H1 (cell line): ENCODE data around the gene UBQLN4. TPM values are rescaled to one million over a fixed set of nuclear protein-coding genes. Genes with fewer than 3 reads are reported as not detected.

ENCODE experiments used
- CTCF ChIA-PET: fragments of 300-600 bp; sonication (Branson Sonifier 250); formaldehyde crosslinking; loops from one replicate; lab custom pipeline; 2021; ENCODE audit not compliant: partially characterized antibody; lab: Charles Lee
- POLR2A ChIA-PET: fragments of 300-600 bp; sonication (Branson Sonifier 250); formaldehyde crosslinking; loops from one replicate; lab custom pipeline; 2021; ENCODE audit warnings: inconsistent platforms; ENCODE audit not compliant: partially characterized antibody; lab: Charles Lee
- DNase-seq, 2 experiments: peaks; one replicate each; pipeline versions ENCODE4 v3.0.0 to v3.0.0-alpha.2; 2010 to 2022; ENCODE audit warnings: low spot score in 2 of 2, low read depth in 1 of 2, mixed read lengths in 1 of 2
- FAIRE-seq: peaks from 2 replicates; lab custom pipeline; 2011; peaks lifted over from hg19 to GRCh38; lab: Jason Lieb, UNC
- H2AFZ ChIP-seq: 2 replicates; pipeline ENCODE4 v1.8.1; 2012; ENCODE audit warnings: low read length, inconsistent platforms
- H2AK5ac ChIP-seq: 2 replicates; pipeline ENCODE4 v1.6.1; 2013; ENCODE audit warnings: low read depth, low read length
- H2BK120ac ChIP-seq: replicated peaks from 2 replicates; pipeline ENCODE3; 2013; ENCODE audit warnings: low read depth, low read length, inconsistent platforms
- H2BK12ac ChIP-seq: 2 replicates; pipeline ENCODE4 v1.6.1; 2013; ENCODE audit warnings: low read depth, low read length
- H2BK15ac ChIP-seq: 2 replicates; pipeline ENCODE4 v1.6.1; 2013; ENCODE audit warnings: low read length
- H2BK20ac ChIP-seq: 2 replicates; pipeline ENCODE4 v1.6.1; 2013; ENCODE audit warnings: low read length
- H2BK5ac ChIP-seq: 2 replicates; pipeline ENCODE4 v1.6.1; 2013; ENCODE audit warnings: low read depth, low read length
- H3K14ac ChIP-seq: 2 replicates; pipeline ENCODE4 v1.6.1; 2013; ENCODE audit warnings: inconsistent platforms; ENCODE audit not compliant: insufficient read length
- H3K18ac ChIP-seq: 2 replicates; pipeline ENCODE4 v1.6.1; 2013; ENCODE audit warnings: low read length; ENCODE audit errors: extremely low read depth
- H3K23ac ChIP-seq: 2 replicates; pipeline ENCODE4 v1.6.1; 2013; ENCODE audit warnings: inconsistent platforms; ENCODE audit not compliant: insufficient read length
- H3K23me2 ChIP-seq: 2 replicates; pipeline ENCODE4 v1.6.1; 2013; ENCODE audit warnings: low read depth, low read length
- H3K27ac ChIP-seq: 2 replicates; pipeline ENCODE4 v1.6.1; 2011; ENCODE audit warnings: low read depth, low read length, inconsistent platforms
- H3K27me3 ChIP-seq, 4 experiments: replicated peaks in 1 of 4; 1 replicate in 1 of 4; 2 replicates in 3 of 4; pipeline versions ENCODE4 v1.6.1 to v1.8.1; 2011 to 2013; ENCODE audit warnings: low read length in 3 of 4, mild to moderate bottlenecking in 3 of 4, inconsistent platforms in 2 of 4, mixed read lengths in 2 of 4, moderate library complexity in 1 of 4; ENCODE audit not compliant: control insufficient read depth in 3 of 4, insufficient read depth in 3 of 4; ENCODE audit errors: extremely low read depth in 1 of 4
- H3K36me3 ChIP-seq, 4 experiments: 2 replicates each; pipeline versions ENCODE4 v1.6.1 to v1.8.1; 2011 to 2013; ENCODE audit warnings: mild to moderate bottlenecking in 4 of 4, low read length in 3 of 4, moderate library complexity in 2 of 4, control low read depth in 1 of 4, inconsistent platforms in 1 of 4; ENCODE audit not compliant: insufficient read depth in 4 of 4, control insufficient read depth in 2 of 4
- H3K4ac ChIP-seq: replicated peaks from 2 replicates; pipeline ENCODE3; 2013; ENCODE audit warnings: low read length, low read depth, mixed read lengths, inconsistent platforms; ENCODE audit not compliant: insufficient read length
- H3K4me1 ChIP-seq, 4 experiments: replicated peaks in 1 of 4; 1 replicate in 1 of 4; 2 replicates in 3 of 4; pipeline versions ENCODE4 v1.6.1 to v1.8.1; 2011 to 2013; ENCODE audit warnings: low read length in 3 of 4, inconsistent platforms in 2 of 4, mixed read lengths in 1 of 4; ENCODE audit not compliant: insufficient read depth in 4 of 4, control insufficient read depth in 3 of 4
- H3K4me2 ChIP-seq, 2 experiments: 2 replicates each; pipeline versions ENCODE4 v1.6.1 to v1.8.1; 2011 to 2013; ENCODE audit warnings: low read depth in 2 of 2, low read length in 2 of 2, control low read depth in 1 of 2, inconsistent platforms in 1 of 2, mild to moderate bottlenecking in 1 of 2; ENCODE audit not compliant: insufficient read depth in 1 of 2
- H3K4me3 ChIP-seq, 4 experiments: fragments of 200-600, 300-600 bp in 1 of 4; sonication (generic), shearing (Covaris generic), sonication (Bioruptor Twin) in 1 of 4; 2 replicates each; pipeline versions ENCODE4 v1.5.1 to v1.8.1; 2011 to 2016; ENCODE audit warnings: low read length in 4 of 4, low read depth in 3 of 4, control low read depth in 2 of 4, inconsistent platforms in 2 of 4, mild to moderate bottlenecking in 2 of 4, mixed read lengths in 1 of 4, moderate library complexity in 1 of 4; ENCODE audit not compliant: insufficient read depth in 2 of 4; ENCODE audit errors: extremely low read depth in 1 of 4
- H3K56ac ChIP-seq: replicated peaks from 2 replicates; pipeline ENCODE3; 2013; ENCODE audit warnings: low read depth, mild to moderate bottlenecking, mixed read lengths, low read length, inconsistent platforms; ENCODE audit not compliant: insufficient read length
- H3K79me1 ChIP-seq: 2 replicates; pipeline ENCODE4 v1.6.1; 2013; ENCODE audit warnings: low read depth, low read length, control low read depth
- H3K79me2 ChIP-seq, 2 experiments: 2 replicates each; pipeline versions ENCODE4 v1.6.1 to v1.8.1; 2012 to 2013; ENCODE audit warnings: low read length in 2 of 2, mild to moderate bottlenecking in 2 of 2, inconsistent platforms in 1 of 2; ENCODE audit not compliant: insufficient read depth in 2 of 2, control insufficient read depth in 1 of 2
- H3K9ac ChIP-seq, 4 experiments: replicated peaks in 1 of 4; 1 replicate in 1 of 4; 2 replicates in 3 of 4; pipeline versions ENCODE4 v1.6.1 to v1.8.1; 2011 to 2013; ENCODE audit warnings: low read depth in 3 of 4, low read length in 3 of 4, control low read depth in 2 of 4, mild to moderate bottlenecking in 2 of 4, moderate library complexity in 2 of 4, inconsistent platforms in 1 of 4; ENCODE audit errors: extremely low read depth in 1 of 4
- H3K9me3 ChIP-seq, 2 experiments: 2 replicates each; pipeline versions ENCODE4 v1.6.1 to v1.8.1; 2012 to 2013; ENCODE audit warnings: mild to moderate bottlenecking in 2 of 2, moderate library complexity in 2 of 2, control low read depth in 1 of 2, inconsistent platforms in 1 of 2, low read depth in 1 of 2, low read length in 1 of 2, mixed read lengths in 1 of 2; ENCODE audit not compliant: insufficient read depth in 2 of 2
- H4K20me1 ChIP-seq, 2 experiments: replicated peaks in 1 of 2; 2 replicates each; pipeline versions ENCODE3 to v1.8.1; 2011 to 2013; ENCODE audit warnings: inconsistent platforms in 2 of 2, low read length in 2 of 2, mild to moderate bottlenecking in 1 of 2; ENCODE audit not compliant: insufficient read depth in 2 of 2, control insufficient read depth in 1 of 2
- H4K5ac ChIP-seq: 2 replicates; pipeline ENCODE4 v1.6.1; 2013; ENCODE audit warnings: low read length, low read depth, mixed read lengths, inconsistent platforms; ENCODE audit not compliant: insufficient read length
- H4K8ac ChIP-seq: 2 replicates; pipeline ENCODE4 v1.8.0; 2013; ENCODE audit warnings: mild to moderate bottlenecking, moderate library complexity, low read length, inconsistent platforms; ENCODE audit not compliant: insufficient read depth; ENCODE audit errors: extremely low read depth
- H4K91ac ChIP-seq: replicated peaks from 2 replicates; pipeline ENCODE3; 2013; ENCODE audit warnings: low read length, mixed read lengths, inconsistent platforms; ENCODE audit not compliant: insufficient read length
- ATF2 ChIP-seq: IDR thresholded peaks from 2 replicates; pipeline ENCODE4 v1.6.1; 2012; ENCODE audit warnings: low read length, inconsistent platforms
- CREB1 ChIP-seq: IDR thresholded peaks from 2 replicates; pipeline ENCODE4 v1.6.1; 2012; ENCODE audit warnings: inconsistent platforms
- EP300 ChIP-seq, 2 experiments: IDR thresholded peaks; 1 replicate in 1 of 2; 2 replicates in 1 of 2; pipeline ENCODE4 v1.6.1; 2011 to 2012; ENCODE audit warnings: low read depth in 2 of 2, low read length in 2 of 2, mild to moderate bottlenecking in 2 of 2, borderline replicate concordance in 1 of 2, inconsistent platforms in 1 of 2, moderate library complexity in 1 of 2
- FOSL1 ChIP-seq: IDR thresholded peaks from 2 replicates; pipeline ENCODE4 v1.6.1; 2011; ENCODE audit warnings: mild to moderate bottlenecking, low read depth, low read length, moderate library complexity; ENCODE audit not compliant: insufficient read depth
- JUN ChIP-seq: IDR thresholded peaks from 2 replicates; pipeline ENCODE4 v1.6.1; 2011; ENCODE audit warnings: low read depth, mild to moderate bottlenecking, improper control_type of control experiment, low read length
- PHF8 ChIP-seq: fragments of 200-600 bp; sonication (generic); conservative IDR thresholded peaks from 2 replicates; pipeline ENCODE4 v1.7.1; 2012; ENCODE audit warnings: low read depth, mild to moderate bottlenecking, inconsistent platforms, low read length, moderate library complexity
- POLR2AphosphoS5 ChIP-seq: IDR thresholded peaks from 2 replicates; pipeline ENCODE4 v1.6.1; 2011; ENCODE audit warnings: low read depth, low read length
- RNF2 ChIP-seq: fragments of 200-900, 300-1000 bp; sonication (generic); IDR thresholded peaks from 2 replicates; pipeline ENCODE4 v1.7.1; 2016; ENCODE audit warnings: borderline replicate concordance, low read depth, mild to moderate bottlenecking, antibody characterized with exemption, low read length; ENCODE audit not compliant: poor library complexity, severe bottlenecking; ENCODE audit errors: missing control alignments
- ZNF274 ChIP-seq: IDR thresholded peaks from 2 replicates; pipeline ENCODE4 v1.7.0; 2012; ENCODE audit warnings: low read length, borderline replicate concordance; ENCODE audit errors: extremely low read depth
- WGBS, 2 experiments: shearing (Covaris generic) in 1 of 2; methylation state at CpG; one replicate each; pipeline versions ENCODE4 v1.1.6 to v1.1.7; 2013 to 2015; ENCODE audit warnings: low lambda C conversion rate in 2 of 2, mixed read lengths in 2 of 2, inconsistent platforms in 1 of 2, low coverage in 1 of 2, missing lambda C conversion rate in 1 of 2; ENCODE audit not compliant: insufficient replicate concordance in 2 of 2, insufficient coverage in 1 of 2, insufficient read length in 1 of 2; ENCODE audit errors: extremely low coverage in 1 of 2, missing lambda C conversion rate in 1 of 2; 5-methylcytosine and 5-hydroxymethylcytosine counted together
- polyA plus RNA-seq, 7 experiments: library from polyadenylated mRNA; depleted of rRNA in 3 of 7; stranded (reverse) in 5 of 7; unstranded in 2 of 7; fragments of >200 nt in 5 of 7; fragments of 200-250 nt in 2 of 7; gene quantifications; 1 replicate in 5 of 7; 2 replicates in 1 of 7; 4 replicates in 1 of 7; pipeline versions ENCODE4 v1.2.1 to v1.2.3, GENCODE V29; 2011 to 2013; ENCODE audit warnings: missing spikeins in 2 of 7, mixed read lengths in 2 of 7
- total RNA-seq: library from RNA; stranded (reverse); fragmentation: NEBNext Ultra II Directional; extraction: Animal tissue kit (Norgen Biotek cat#: 25700); gene quantifications from 2 replicates; pipeline ENCODE4 v1.2.1, GENCODE V29; 2021

UBQLN4 gene
- total and polyA plus RNA-seq, 2 of the 8 experiments (the other 6 are each of a cell fraction or from before 2014, with no cell fraction given), result 37.7 to 52.0 TPM

GRCh38 chr1:156055281-156056048, 1.9 kb upstream of the UBQLN4 start:
- Histone ChIP-seq H4K8ac (no peak overlapping the region), H2AFZ (no peak overlapping the region), H4K5ac (no peak overlapping the region), H3K23me2 (peaks cover 14% of the 10 kb centered on the region), H2BK15ac (no peak overlapping the region), H3K4me2 (peak overlapping the region; percentile 81 to 95), H3K27ac (no peak overlapping the region), H3K23ac (no peak overlapping the region), H3K4me3 (peak overlapping the region; percentile 93 to 99 (median 96)), H3K4me1 (peaks cover 0 to 6% (median 0%) of the 10 kb centered on the region in 4 experiments; a peak in 2 of 7 replicates), H4K20me1 (peaks cover 2% of the 10 kb centered on the region in 2 experiments), H3K14ac (no peak overlapping the region), H3K4ac (no peak overlapping the region), H2BK120ac (no peak overlapping the region), H3K9ac (peak overlapping the region; percentile 66 to 74 (median 69)), H3K79me1 (peaks cover 2% of the 10 kb centered on the region; the same call in 1 of the 2 replicates), H4K91ac (no peak overlapping the region), H3K9me3 (no peaks in the 10 kb centered on the region), H3K79me2 (peaks cover 0 to 28% of the 10 kb centered on the region in 2 experiments; a peak in 3 of 4 replicates), H3K27me3 (no peaks in the 10 kb centered on the region), H3K36me3 (peaks cover 2 to 7% (median 4%) of the 10 kb centered on the region in 4 experiments; a peak in 3 of 8 replicates), H3K56ac (no peak overlapping the region), H2BK20ac (no peak overlapping the region), H3K18ac (peak overlapping the region; percentile 64; the same call in 1 of the 2 replicates), H2AK5ac (0 out of 2 replicates have a peak overlapping the region, but pooled peaks have one; percentile 19), H2BK5ac (no peak overlapping the region), H2BK12ac (no peak overlapping the region)
- 38% methylated on average over 17 of the region's 17 CpGs; no CpG with 5 or more reads in 1 of the 2 experiments for WGBS, 2 experiments
- FAIRE-seq (no peak), DNase-seq (no peak)
- ChIA-PET POLR2A (interaction anchor here (6.9 kb wide), 1 partner anchor 17 kb away, joined by 88 read pairs; no protein-coding TSS in a partner anchor), CTCF (interaction anchor here (1.2 kb wide), 1 partner anchor 11 kb away, joined by 3 read pairs; no protein-coding TSS in a partner anchor)
- TF ChIP-seq POLR2AphosphoS5 (no peak), CREB1 (no peak), JUN (no peak), RNF2 (no peak), EP300 (IDR thresholded peaks at IDR 0.05; ENCODE audit: borderline replicate concordance in 1 of 2, low read depth in 2 of 2, low read length in 2 of 2) (no peak), ATF2 (no peak), FOSL1 (no peak), ZNF274 (no peak), PHF8 (no peak)
